GM12872 (cell line): ENCODE results near the gene LRBA.

ENCODE experiments used
- TF ChIP-seq, protein P1 (sequence below): IDR thresholded peaks from 3 replicates; pipeline ENCODE4 v1.5.1; 2011; ENCODE audit warnings: low read depth, mild to moderate bottlenecking, low read length, moderate library complexity; ENCODE audit not compliant: insufficient read depth

Gene LRBA

DNA sequence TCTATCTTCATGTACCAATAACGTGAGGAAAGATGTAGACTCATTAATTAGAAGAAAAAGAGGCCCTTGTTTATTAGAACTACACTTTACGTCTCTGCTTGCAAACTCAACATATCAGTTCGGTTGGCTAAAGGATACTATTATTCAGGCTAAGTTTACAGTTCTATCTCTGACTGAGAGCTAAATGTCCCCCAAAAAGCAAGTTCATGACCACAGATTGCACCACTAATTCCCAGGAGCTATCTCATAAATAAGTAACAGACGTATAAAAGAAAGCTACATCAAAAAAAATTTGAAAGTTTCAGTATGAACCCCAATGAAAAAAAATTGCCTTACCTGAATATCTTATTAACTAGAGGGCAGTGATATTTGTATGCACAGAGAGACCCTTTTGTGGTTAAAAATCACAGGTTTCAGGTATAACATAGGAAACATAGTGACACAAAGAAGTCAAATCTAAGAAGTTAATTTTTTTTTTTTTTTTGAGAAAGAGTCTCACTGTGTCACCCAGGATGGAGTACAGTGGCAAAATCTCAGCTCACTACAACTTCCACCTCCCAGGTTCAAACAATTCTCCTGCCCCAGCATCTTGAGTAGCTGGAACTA is 304.2 kb downstream of the LRBA start:
- TF ChIP-seq, protein P1, sequence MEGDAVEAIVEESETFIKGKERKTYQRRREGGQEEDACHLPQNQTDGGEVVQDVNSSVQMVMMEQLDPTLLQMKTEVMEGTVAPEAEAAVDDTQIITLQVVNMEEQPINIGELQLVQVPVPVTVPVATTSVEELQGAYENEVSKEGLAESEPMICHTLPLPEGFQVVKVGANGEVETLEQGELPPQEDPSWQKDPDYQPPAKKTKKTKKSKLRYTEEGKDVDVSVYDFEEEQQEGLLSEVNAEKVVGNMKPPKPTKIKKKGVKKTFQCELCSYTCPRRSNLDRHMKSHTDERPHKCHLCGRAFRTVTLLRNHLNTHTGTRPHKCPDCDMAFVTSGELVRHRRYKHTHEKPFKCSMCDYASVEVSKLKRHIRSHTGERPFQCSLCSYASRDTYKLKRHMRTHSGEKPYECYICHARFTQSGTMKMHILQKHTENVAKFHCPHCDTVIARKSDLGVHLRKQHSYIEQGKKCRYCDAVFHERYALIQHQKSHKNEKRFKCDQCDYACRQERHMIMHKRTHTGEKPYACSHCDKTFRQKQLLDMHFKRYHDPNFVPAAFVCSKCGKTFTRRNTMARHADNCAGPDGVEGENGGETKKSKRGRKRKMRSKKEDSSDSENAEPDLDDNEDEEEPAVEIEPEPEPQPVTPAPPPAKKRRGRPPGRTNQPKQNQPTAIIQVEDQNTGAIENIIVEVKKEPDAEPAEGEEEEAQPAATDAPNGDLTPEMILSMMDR = no peak

DNA sequence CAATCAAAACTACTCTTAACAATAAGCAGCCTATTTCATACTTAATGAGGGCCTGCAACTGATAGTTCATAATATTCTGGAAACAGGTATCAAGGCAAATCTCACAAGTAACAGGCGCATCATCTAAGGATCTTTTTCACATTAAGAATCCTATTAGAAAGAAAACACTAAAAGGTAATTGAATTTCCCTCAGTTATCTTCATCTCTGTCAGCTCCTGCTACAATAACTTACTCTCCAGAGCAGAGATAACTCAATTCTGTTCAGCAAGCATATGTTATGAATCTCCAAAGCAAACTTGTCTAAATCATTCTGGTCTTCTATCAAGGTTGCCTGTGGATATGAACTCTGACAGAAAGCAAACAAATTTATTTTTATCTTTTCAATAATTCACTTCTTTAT is 307.1 kb downstream of the LRBA start:
- TF ChIP-seq, protein P1 = no peak

DNA sequence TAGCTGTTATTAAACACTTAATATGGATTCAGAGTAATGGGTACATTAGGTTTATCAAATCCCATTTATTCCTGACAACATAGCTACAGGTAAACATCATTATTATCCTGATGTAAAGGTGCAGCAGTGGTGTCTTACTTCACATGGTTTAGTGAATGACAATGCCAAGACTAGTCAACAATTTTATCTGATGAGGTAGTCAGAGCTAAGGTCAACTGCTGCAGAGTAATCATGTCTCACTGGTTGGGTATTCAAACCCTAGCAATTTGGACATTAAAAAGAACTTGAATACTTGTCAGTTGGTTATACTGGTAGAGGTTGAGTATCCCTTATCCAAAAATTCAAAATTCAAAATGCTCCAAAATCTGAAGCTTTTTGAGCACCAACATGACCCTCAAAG is 315.5 kb downstream of the LRBA start:
- TF ChIP-seq, protein P1 = no peak

DNA sequence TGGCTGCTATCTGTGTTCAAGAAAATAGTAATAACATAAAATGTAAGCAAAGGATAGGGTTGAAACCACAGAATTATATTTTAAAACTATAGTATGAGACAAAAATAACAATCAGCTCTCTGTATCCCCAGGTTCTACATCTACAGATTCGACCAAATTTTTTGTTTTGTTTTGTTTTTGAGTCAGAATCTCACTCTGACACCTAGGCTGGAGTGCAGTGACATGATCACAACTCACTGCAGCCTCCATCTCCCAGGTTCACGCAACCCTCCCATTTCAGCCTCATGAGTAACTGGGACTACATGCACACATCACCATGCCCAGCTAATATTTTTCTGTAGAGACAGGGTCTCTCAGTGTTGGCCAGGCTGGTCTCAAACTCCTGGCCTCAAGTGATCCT is 319.9 kb downstream of the LRBA start:
- TF ChIP-seq, protein P1 = no peak

DNA sequence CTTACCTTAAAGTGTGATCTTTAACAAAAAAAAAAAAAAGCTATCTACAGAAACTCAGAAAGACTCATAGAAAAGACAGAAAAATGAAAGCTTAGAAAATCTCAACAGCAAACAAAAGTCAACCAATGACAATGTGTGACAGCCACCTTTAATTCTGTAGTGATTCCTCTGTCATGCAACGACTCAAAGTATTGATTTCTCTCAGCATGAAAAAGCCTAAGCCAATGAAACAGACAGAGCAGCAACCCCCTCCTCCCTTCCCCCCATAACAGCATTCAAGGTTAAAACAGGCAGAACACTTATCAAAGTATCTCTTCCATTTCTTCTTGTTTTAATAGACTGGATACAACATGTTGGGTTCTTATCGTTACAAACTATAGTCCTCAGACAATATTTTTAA is 320.6 kb downstream of the LRBA start:
- TF ChIP-seq, protein P1 = no peak

DNA sequence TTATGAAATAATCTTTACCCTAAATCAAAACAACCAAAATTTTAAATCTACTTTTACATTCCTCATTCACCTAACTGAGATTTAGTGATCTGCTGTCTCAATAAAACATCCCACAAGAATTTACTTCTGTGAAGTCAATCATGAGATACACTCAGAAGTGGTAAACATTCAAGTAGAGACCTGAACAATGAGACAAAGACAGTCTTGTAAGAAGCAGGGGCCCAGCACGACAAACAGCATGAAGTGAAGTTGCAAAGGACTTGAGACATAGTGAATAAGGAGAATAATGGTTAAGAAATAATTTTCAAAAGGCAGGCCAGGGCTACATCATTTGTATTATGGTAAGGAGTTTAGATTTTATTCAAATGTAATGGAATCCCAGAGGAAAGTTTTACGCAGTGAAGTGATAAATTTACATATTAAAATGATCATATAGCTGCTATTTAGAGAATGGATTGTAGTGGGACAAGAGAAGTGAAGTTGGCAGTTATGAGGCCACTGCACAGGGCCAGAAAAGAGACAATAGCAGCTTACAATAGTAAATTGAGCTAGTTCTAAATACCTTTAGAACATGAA is 331.2 kb downstream of the LRBA start:
- TF ChIP-seq, protein P1 = no peak

DNA sequence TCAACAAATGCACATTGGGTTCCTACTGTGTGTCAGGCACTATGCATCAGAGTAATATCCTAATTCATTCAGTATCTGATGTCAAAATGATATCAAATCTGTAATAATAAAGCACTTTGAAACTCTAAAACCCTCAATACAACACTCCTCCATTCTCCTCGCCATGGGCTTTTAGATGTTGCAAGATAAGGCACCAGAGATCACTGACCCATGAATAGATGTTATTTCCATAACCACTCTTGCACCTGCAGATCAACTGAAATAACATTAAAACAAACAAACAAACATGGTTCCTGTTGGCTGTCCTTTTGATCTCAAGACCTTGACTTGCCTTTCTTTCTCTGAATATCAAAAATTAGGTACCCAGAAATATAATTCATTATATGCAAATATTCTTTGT is 333.0 kb downstream of the LRBA start:
- TF ChIP-seq, protein P1 = no peak
